AG04450 (cell line): ENCODE data around the gene ATP2B1. TPM values are rescaled to one million over a fixed set of nuclear protein-coding genes. Genes with fewer than 3 reads are reported as not detected.

Experiments used
- CTCF ChIA-PET: fragments of 300-600, 350-600 bp; formaldehyde crosslinking; extraction: SDS; loops from one replicate; lab custom pipeline; 2022; ENCODE audit warnings: antibody characterized with exemption, inconsistent platforms; lab: Charles Lee
- POLR2A ChIA-PET: fragments of 350-600 bp; formaldehyde crosslinking; extraction: SDS; loops from one replicate; lab custom pipeline; 2021; ENCODE audit warnings: antibody characterized with exemption, inconsistent platforms; lab: Yijun Ruan, JAX
- DNase-seq: peaks from one replicate; pipeline ENCODE4 v3.0.0-alpha.2; 2011; ENCODE audit warnings: low read depth, low spot score
- H3K27ac ChIP-seq: one replicate; pipeline ENCODE4 v1.5.1; 2012; ENCODE audit warnings: low read depth, low read length, control low read depth
- H3K27me3 ChIP-seq: one replicate; pipeline ENCODE4 v1.6.0; 2012; ENCODE audit warnings: low read length; ENCODE audit not compliant: control insufficient read depth, insufficient read depth
- H3K4me3 ChIP-seq: 2 replicates; pipeline ENCODE4 v1.5.1; 2011; ENCODE audit warnings: mild to moderate bottlenecking, low read depth, low read length, control low read depth
- H3K9me3 ChIP-seq: 2 replicates; pipeline ENCODE4 v1.5.1; 2012; ENCODE audit warnings: low read length; ENCODE audit not compliant: control insufficient read depth, insufficient read depth
- CTCF ChIP-seq: IDR thresholded peaks from 2 replicates; pipeline ENCODE4 v1.5.1; 2011; ENCODE audit warnings: low read depth, low read length, control low read depth, inconsistent platforms
- polyA plus RNA-seq: library from polyadenylated mRNA; depleted of rRNA; stranded (reverse); fragments of >200 nt; gene quantifications from 2 replicates; pipeline ENCODE4 v1.2.3, GENCODE V29; 2011

ATP2B1 gene
- polyA plus RNA-seq, 1 experiment, result 42.7 TPM

DNA sequence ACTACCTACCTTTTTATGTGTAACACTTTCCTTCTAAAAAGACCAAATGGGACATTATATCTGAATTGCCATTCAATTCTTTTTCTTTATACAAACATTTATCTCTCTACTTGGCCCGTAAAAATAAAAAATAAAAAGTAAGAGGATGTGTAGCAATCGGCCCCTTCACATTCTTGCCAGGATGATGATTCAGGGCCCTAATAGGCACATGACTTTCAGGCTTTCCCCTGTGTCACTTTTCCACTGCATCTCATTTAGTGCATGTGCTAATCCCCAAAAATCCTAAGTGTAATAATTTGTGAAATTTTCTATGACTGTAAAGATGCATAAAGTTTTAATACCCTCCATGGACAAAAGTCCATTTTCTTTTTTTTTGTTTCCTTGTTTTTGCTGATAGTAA is 23.0 kb upstream of the ATP2B1 start:
- Histone ChIP-seq H3K27ac (no peak overlapping the region), H3K4me3 (no peak overlapping the region), H3K9me3 (no peaks in the 10 kb centered on the region), H3K27me3 (no peaks in the 10 kb centered on the region)
- TF ChIP-seq CTCF, result no peak
- ChIA-PET POLR2A (no interaction called here), CTCF (no interaction called here)
- no peak for DNase-seq

GRCh38 chr12:89731089-89731488 is 22.5 kb upstream of the ATP2B1 start:
- POLR2A ChIA-PET, result no interaction called here
- Histone ChIP-seq H3K27me3 (no peaks in the 10 kb centered on the region), H3K27ac (no peak overlapping the region), H3K9me3 (no peaks in the 10 kb centered on the region), H3K4me3 (no peak overlapping the region)
- DNase-seq, result no peak
- CTCF ChIA-PET, result no interaction called here
- TF ChIP-seq CTCF, result no peak

GRCh38 chr12:89729946-89730459 is 21.4 kb upstream of the ATP2B1 start:
- ChIA-PET POLR2A (no interaction called here), CTCF (interaction anchor here (0.6 kb wide), 1 partner anchor 32 kb away, joined by 8 read pairs; no protein-coding TSS in a partner anchor)
- no peak overlapping the region for H3K4me3 ChIP-seq
- no peak for TF ChIP-seq CTCF
- no peaks in the 10 kb centered on the region for H3K27me3 ChIP-seq
- no peak for DNase-seq
- no peak overlapping the region for H3K27ac ChIP-seq
- H3K9me3 ChIP-seq, result no peaks in the 10 kb centered on the region

DNA sequence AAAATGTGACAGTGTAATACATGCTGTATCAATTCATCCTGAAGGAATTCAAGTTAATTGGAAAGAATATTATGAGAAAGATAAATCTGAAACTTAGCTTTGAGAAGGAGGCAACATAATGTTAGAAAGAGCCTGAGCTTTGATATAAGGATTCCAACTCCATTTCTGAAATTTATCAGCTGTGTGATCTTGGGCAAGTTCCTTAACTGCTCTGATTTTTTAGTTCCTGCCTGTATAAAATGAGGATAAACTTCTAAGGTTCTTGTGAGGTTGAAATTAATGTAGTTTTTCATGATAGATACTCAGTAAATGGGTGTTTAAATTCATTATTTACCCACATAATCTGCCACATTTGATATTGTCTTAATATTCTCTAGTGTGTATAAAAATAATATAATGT is 14.6 kb upstream of the ATP2B1 start:
- CTCF ChIA-PET, result no interaction called here
- H3K9me3 ChIP-seq, result no peaks in the 10 kb centered on the region
- TF ChIP-seq CTCF, result no peak
- no peak for DNase-seq
- no peaks in the 10 kb centered on the region for H3K27me3 ChIP-seq
- H3K4me3 ChIP-seq, result no peak overlapping the region
- H3K27ac ChIP-seq, result no peak overlapping the region
- POLR2A ChIA-PET, result interaction anchor here (1.5 kb wide), 1 partner anchor 14 kb away, joined by 4 read pairs; no protein-coding TSS in a partner anchor

- H3K27ac ChIP-seq, result no peak overlapping the region
- H3K4me3 ChIP-seq, result no peak overlapping the region
- no peaks in the 10 kb centered on the region for H3K27me3 ChIP-seq
- H3K9me3 ChIP-seq, result no peaks in the 10 kb centered on the region
- CTCF ChIA-PET, result no interaction called here
- POLR2A ChIA-PET, result no interaction called here
- TF ChIP-seq CTCF, result no peak
- DNase-seq, result no peak
These were observed 12.8 kb upstream of the ATP2B1 start for GRCh38 chr12:89721291-89721987.
